Activated T-cell treated with anti-CD3 and anti-CD28 coated beads, Interleukin-2, amount 50 U/mL, for 72 hours (primary cell): ENCODE data around the gene ZNF281. TPM values are rescaled to one million over a fixed set of nuclear protein-coding genes. Genes with fewer than 3 reads are reported as not detected.

Experiments used
- ATAC-seq, 2 donors: fragments of 150-1000 bp; cut with Tn5 transposase; replicated peaks in 1 of 2; 2 replicates each; pipeline ENCODE4 v1.10.0; 2021; ENCODE audit warnings: moderate library complexity in 2 of 2, mild to moderate bottlenecking in 1 of 2
- DNase-seq, 2 donors: peaks; one replicate each; pipeline ENCODE4 v3.0.0; 2021 to 2022; ENCODE audit warnings: mixed read lengths in 1 of 2
- H3K27ac Mint-ChIP-seq: one replicate; pipeline ENCODE4 v1.8.0; 2022; ENCODE audit warnings: mild to moderate bottlenecking, moderate library complexity, mixed read lengths
- H3K27me3 Mint-ChIP-seq: one replicate; pipeline ENCODE4 v1.8.0; 2022; ENCODE audit warnings: low read depth, mixed read lengths
- H3K36me3 Mint-ChIP-seq, 2 donors: one replicate each; pipeline ENCODE4 v1.8.0; 2022; ENCODE audit warnings: mixed read lengths in 2 of 2, mild to moderate bottlenecking in 1 of 2; ENCODE audit not compliant: insufficient read depth in 2 of 2
- H3K4me1 Mint-ChIP-seq: one replicate; pipeline ENCODE4 v1.8.0; 2022; ENCODE audit warnings: low read depth, mixed read lengths
- H3K4me3 Mint-ChIP-seq, 2 donors: one replicate each; pipeline ENCODE4 v1.8.0; 2022; ENCODE audit warnings: mild to moderate bottlenecking in 2 of 2, mixed read lengths in 2 of 2, moderate library complexity in 2 of 2
- H3K9me3 Mint-ChIP-seq, 2 donors: one replicate each; pipeline ENCODE4 v1.8.0; 2022; ENCODE audit warnings: mixed read lengths in 2 of 2
- total RNA-seq, 2 donors: library from RNA; stranded (reverse); gene quantifications; one replicate each; pipeline ENCODE4 v1.2.3, GENCODE V29; 2022

The ZNF281 gene
- total RNA-seq, 2 donors from 2014 or later = 14.4 to 15.6 TPM

DNA sequence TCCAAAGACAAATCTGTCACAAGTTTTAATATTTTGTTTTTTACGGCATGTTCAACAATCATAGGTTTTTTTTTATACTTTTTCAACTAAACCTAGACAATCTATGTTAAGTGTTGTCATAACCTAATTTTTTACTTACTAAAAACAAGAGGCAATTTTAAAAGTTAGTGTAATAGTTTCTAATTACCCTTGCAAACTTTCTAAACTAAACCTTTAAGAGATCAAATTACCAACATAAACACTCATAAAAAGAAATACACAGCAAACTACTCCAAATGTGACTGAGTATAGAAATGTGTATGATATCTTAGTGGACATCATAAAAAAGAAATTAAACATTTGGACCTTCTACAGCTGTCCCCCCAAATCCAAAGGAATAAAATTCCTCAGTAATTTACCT lies 10.0 kb downstream of the ZNF281 start:
- Mint-ChIP-seq H3K9me3 (no peaks in the 10 kb centered on the region), H3K36me3 (peaks cover 0 to 1% of the 10 kb centered on the region in 2 donors), H3K27ac (no peak overlapping the region), H3K27me3 (no peaks in the 10 kb centered on the region), H3K4me3 (no peak overlapping the region), H3K4me1 (peaks cover 10% of the 10 kb centered on the region)
- no peak for ATAC-seq
- DNase-seq = no peak

GRCh38 chr1:200398373-200398772 lies 11.5 kb downstream of the ZNF281 start:
- ATAC-seq = no peak
- H3K4me3 Mint-ChIP-seq = no peak overlapping the region

GRCh38 chr1:200392625-200393185 lies 17.1 kb downstream of the ZNF281 start:
- H3K4me3 Mint-ChIP-seq = no peak overlapping the region
- H3K4me1 Mint-ChIP-seq = no peaks in the 10 kb centered on the region
- H3K9me3 Mint-ChIP-seq = no peaks in the 10 kb centered on the region
- H3K36me3 Mint-ChIP-seq = no peaks in the 10 kb centered on the region
- H3K27ac Mint-ChIP-seq = no peak overlapping the region
- H3K27me3 Mint-ChIP-seq = no peaks in the 10 kb centered on the region
- ATAC-seq = peak; percentile 39 to 43
- no peak for DNase-seq

More at GRCh38 chr1:200398373-200398772, 11.5 kb downstream of the ZNF281 start:
- Mint-ChIP-seq H3K4me1 (peaks cover 8% of the 10 kb centered on the region), H3K9me3 (no peaks in the 10 kb centered on the region), H3K36me3 (no peaks in the 10 kb centered on the region), H3K27ac (no peak overlapping the region), H3K27me3 (no peaks in the 10 kb centered on the region)
- DNase-seq = no peak

DNA sequence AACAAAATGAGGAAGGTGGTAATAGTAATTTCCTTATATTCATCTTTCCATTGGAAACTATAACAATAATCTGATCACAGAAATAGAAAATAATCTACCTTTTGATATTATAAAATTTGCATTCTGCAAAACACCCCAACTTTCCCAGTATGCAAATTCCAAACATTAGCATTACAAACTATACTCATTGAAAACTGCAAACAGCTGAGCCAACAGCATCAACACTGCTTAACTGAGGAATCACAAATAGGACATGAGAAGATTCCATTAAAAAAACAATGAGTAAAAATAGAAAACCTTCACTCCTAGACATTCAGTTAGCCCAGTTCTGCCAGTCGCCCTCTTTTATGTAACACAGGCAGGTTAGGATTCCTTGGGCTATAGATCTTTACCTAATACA lies 18.1 kb downstream of the ZNF281 start:
- Mint-ChIP-seq H3K4me1 (no peaks in the 10 kb centered on the region), H3K27me3 (no peaks in the 10 kb centered on the region), H3K27ac (no peak overlapping the region), H3K9me3 (no peaks in the 10 kb centered on the region), H3K36me3 (no peaks in the 10 kb centered on the region), H3K4me3 (no peak overlapping the region)
- DNase-seq = no peak
- no peak for ATAC-seq

- Mint-ChIP-seq H3K4me3 (no peak overlapping the region), H3K9me3 (no peaks in the 10 kb centered on the region), H3K36me3 (no peaks in the 10 kb centered on the region), H3K27ac (no peak overlapping the region), H3K4me1 (no peaks in the 10 kb centered on the region), H3K27me3 (no peaks in the 10 kb centered on the region)
- no peak for DNase-seq
- no peak for ATAC-seq
These were observed 21.0 kb downstream of the ZNF281 start for GRCh38 chr1:200388791-200389190.

DNA sequence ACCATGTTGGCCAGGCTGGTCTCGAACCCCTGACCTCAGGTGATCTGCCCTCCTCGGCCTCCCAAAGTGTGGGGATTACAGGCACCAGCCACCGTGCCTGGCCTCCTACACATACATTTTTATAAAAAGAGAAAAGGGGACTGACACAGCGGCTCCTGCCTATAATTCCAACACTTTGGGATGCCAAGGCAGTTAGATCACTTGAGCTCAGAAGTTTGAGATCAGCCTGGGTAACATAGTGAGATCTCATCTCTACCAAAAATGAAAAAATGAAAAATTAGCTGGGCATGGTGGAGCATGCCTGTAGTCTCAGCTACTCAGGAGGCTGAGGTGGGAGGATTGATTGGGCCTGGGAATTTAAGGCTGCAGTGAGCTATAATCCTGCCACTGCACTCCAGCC lies 23.4 kb downstream of the ZNF281 start:
- no peaks in the 10 kb centered on the region for H3K4me1 Mint-ChIP-seq
- DNase-seq (no peak), ATAC-seq (no peak)
- no peaks in the 10 kb centered on the region for H3K27me3 Mint-ChIP-seq
- no peaks in the 10 kb centered on the region for H3K9me3 Mint-ChIP-seq
- H3K36me3 Mint-ChIP-seq = no peaks in the 10 kb centered on the region
- no peak overlapping the region for H3K27ac Mint-ChIP-seq
- no peak overlapping the region for H3K4me3 Mint-ChIP-seq

- no peak for ATAC-seq
- Mint-ChIP-seq H3K27me3 (no peaks in the 10 kb centered on the region), H3K9me3 (no peaks in the 10 kb centered on the region), H3K4me1 (peaks cover 8% of the 10 kb centered on the region), H3K36me3 (no peaks in the 10 kb centered on the region), H3K27ac (no peak overlapping the region), H3K4me3 (no peak overlapping the region)
- no peak for DNase-seq
These were observed 24.9 kb downstream of the ZNF281 start for GRCh38 chr1:200384818-200385390.

DNA sequence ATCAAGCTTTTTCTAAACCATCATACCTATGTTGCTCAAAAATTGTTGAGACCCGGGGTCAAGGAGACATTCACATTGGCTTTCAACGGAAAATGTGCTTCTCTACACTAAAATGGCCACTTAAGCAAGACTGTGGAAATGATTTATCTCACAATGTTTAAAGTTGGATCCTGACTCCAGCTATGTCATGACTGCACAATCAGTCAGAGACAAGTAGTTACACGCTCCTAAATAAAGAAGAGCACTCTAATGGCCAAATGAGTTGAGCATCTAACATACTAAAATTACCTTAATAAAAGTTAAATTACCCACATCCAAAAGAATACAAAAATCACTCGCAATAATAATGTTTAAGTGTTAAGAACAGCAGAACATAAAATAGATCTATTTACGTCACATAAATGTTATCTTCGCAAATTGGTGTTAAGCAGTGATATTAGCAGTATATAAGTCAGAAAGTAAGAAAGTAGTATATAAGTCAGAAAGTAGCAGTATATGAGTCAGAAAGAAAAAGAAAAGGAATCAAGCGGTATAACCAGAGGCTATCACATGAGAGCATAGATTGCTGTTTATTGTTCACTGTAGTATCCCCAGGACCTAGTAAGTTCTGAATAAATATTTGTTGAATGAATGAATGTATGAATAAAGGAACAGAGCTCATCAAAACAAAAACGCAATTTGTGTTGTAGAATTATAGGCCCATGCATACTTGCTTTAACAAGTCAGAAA lies 28.4 kb downstream of the ZNF281 start:
- peaks cover 0 to 1% of the 10 kb centered on the region in 2 donors for H3K9me3 Mint-ChIP-seq
- no peak overlapping the region for H3K4me3 Mint-ChIP-seq
- no peaks in the 10 kb centered on the region for H3K27me3 Mint-ChIP-seq
- no peaks in the 10 kb centered on the region for H3K36me3 Mint-ChIP-seq
- no peak for DNase-seq
- H3K27ac Mint-ChIP-seq = no peak overlapping the region
- ATAC-seq = no peak
- peaks cover 14% of the 10 kb centered on the region for H3K4me1 Mint-ChIP-seq

DNA sequence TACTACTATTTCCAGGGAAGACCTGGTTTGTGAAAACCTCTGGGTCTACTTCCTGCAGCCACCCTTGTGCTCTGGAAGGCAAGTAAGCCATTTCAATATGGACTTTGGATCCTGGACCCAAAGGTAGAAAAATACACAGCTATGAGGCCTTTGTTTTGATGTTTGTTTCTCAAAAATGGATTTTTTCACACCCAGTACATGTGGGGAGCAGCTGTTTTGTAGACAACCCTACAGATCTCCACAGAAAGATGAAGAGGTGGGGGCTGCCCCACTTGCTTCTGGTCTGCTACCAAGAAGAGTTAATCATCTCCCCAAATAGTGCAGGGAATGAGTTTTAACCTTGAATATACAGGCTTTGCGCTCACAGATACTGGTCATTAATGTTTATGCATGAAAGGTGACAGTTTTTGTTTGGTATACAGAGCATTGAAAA lies 29.2 kb downstream of the ZNF281 start:
- DNase-seq = no peak
- ATAC-seq = peak; percentile 51 to 53
- Mint-ChIP-seq H3K36me3 (no peaks in the 10 kb centered on the region), H3K9me3 (peaks cover 0 to 1% of the 10 kb centered on the region in 2 donors), H3K4me1 (peaks cover 14% of the 10 kb centered on the region), H3K27me3 (no peaks in the 10 kb centered on the region), H3K27ac (no peak overlapping the region), H3K4me3 (no peak overlapping the region)

- no peak for DNase-seq
- ATAC-seq = no peak
- no peaks in the 10 kb centered on the region for H3K36me3 Mint-ChIP-seq
- peaks cover 14% of the 10 kb centered on the region for H3K4me1 Mint-ChIP-seq
- H3K27me3 Mint-ChIP-seq = no peaks in the 10 kb centered on the region
- H3K27ac Mint-ChIP-seq = no peak overlapping the region
- peaks cover 0 to 1% of the 10 kb centered on the region in 2 donors for H3K9me3 Mint-ChIP-seq
- no peak overlapping the region for H3K4me3 Mint-ChIP-seq
These were observed 29.8 kb downstream of the ZNF281 start for GRCh38 chr1:200379940-200380588.

DNA sequence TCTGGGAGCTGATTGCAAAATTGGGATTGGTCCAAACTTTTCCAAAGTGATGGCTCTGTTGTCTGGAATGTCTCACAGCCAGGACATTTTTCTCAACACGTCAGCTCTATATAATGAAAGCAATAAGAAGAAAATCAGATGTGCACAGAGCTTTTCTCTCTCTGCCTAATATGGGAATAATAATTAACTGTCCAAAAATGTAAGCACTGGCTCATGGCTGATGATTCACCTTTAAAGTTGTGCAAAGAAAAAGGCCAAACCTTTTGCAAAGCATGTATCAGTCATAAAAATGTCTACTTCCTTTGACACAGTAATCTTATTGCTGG lies 30.4 kb downstream of the ZNF281 start:
- Mint-ChIP-seq H3K36me3 (no peaks in the 10 kb centered on the region), H3K27me3 (no peaks in the 10 kb centered on the region), H3K4me3 (no peak overlapping the region), H3K9me3 (peaks cover 0 to 1% of the 10 kb centered on the region in 2 donors), H3K27ac (no peak overlapping the region), H3K4me1 (peaks cover 14% of the 10 kb centered on the region)
- DNase-seq (no peak), ATAC-seq (no peak)

DNA sequence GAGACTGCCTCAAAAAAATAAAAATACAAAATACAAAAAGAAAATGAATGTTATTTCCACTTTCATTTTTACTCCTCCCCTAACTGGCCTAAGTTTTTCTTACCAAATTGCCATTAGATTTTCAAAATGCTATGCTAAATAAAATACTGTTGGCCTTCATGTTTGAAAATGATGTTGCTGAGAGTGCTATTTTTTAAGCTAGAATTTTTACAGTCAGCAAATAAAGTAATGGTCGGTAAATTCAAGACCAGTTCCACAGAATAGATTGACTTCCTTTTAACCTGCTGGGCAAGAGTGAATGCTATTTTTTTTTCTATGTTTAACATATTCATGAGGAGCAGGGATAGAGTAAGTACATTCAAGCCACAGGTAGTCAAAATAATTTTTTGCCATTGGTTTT lies 31.7 kb downstream of the ZNF281 start:
- no peaks in the 10 kb centered on the region for H3K36me3 Mint-ChIP-seq
- no peak overlapping the region for H3K27ac Mint-ChIP-seq
- H3K27me3 Mint-ChIP-seq = no peaks in the 10 kb centered on the region
- H3K4me3 Mint-ChIP-seq = no peak overlapping the region
- peaks cover 14% of the 10 kb centered on the region for H3K4me1 Mint-ChIP-seq
- H3K9me3 Mint-ChIP-seq = peaks cover 0 to 1% of the 10 kb centered on the region in 2 donors
- no peak for ATAC-seq
- no peak for DNase-seq

DNA sequence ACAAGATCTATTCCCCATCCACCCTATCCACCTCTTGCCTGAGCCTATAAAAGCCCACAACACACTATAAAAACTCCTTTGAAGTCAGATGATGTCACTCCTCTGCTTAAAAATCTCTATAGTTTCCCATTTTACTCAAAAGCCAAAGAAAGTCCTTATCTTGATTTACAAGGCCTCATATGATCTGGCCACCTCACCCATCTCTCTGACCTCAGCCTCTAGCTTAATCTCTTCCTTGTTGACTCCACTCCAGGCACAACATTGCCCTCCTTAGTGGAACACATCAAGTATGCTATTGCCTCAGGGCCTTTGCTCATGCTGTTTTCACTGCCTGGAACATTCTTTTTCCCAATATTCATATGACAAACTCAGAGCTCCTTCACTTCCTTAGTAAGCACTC lies 33.3 kb downstream of the ZNF281 start:
- Mint-ChIP-seq H3K27ac (no peak overlapping the region), H3K9me3 (peaks cover 0 to 1% of the 10 kb centered on the region in 2 donors), H3K4me1 (peaks cover 14% of the 10 kb centered on the region), H3K4me3 (no peak overlapping the region), H3K36me3 (no peaks in the 10 kb centered on the region), H3K27me3 (no peaks in the 10 kb centered on the region)
- peak; percentile 43 to 52 for ATAC-seq
- DNase-seq = no peak
